DOHH2 (cell line): ENCODE data around the gene CNPY1.

Source experiments
- H3F3A ChIP-seq: fragments of 200-600 bp; sonication (generic), shearing (Covaris generic); 2 replicates; pipeline ENCODE4 v1.6.0; 2016; ENCODE audit warnings: antibody characterized with exemption, mild to moderate bottlenecking; ENCODE audit not compliant: control insufficient read depth, insufficient read depth
- H3K27ac ChIP-seq: fragments of 200-600 bp; sonication (generic); 2 replicates; pipeline ENCODE4 v1.5.1; 2014; ENCODE audit warnings: low read depth, mild to moderate bottlenecking, low read length, moderate library complexity
- H3K27me3 ChIP-seq: fragments of 200-600 bp; sonication (generic); 2 replicates; pipeline ENCODE4 v1.6.1; 2014; ENCODE audit warnings: mild to moderate bottlenecking, low read length, mixed read lengths; ENCODE audit not compliant: control insufficient read depth
- H3K36me3 ChIP-seq: fragments of 200-600 bp; sonication (generic); 2 replicates; pipeline ENCODE4 v1.6.1; 2014; ENCODE audit warnings: mild to moderate bottlenecking, low read length, moderate library complexity, mixed read lengths; ENCODE audit not compliant: control insufficient read depth
- H3K4me1 ChIP-seq: fragments of 200-600 bp; sonication (generic); 2 replicates; pipeline ENCODE4 v1.6.1; 2014; ENCODE audit warnings: mild to moderate bottlenecking, low read length, mixed read lengths; ENCODE audit not compliant: control insufficient read depth
- H3K4me2 ChIP-seq: fragments of 200-600 bp; sonication (generic); 2 replicates; pipeline ENCODE4 v1.6.0; 2014; ENCODE audit warnings: mild to moderate bottlenecking, low read length, moderate library complexity
- H3K4me3 ChIP-seq: fragments of 200-600 bp; sonication (generic); 2 replicates; pipeline ENCODE4 v1.5.1; 2014; ENCODE audit warnings: mild to moderate bottlenecking, low read length, mixed read lengths
- H3K79me2 ChIP-seq: fragments of 200-600 bp; sonication (generic); 2 replicates; pipeline ENCODE4 v1.6.1; 2014; ENCODE audit warnings: mild to moderate bottlenecking, low read length, mixed read lengths; ENCODE audit not compliant: control insufficient read depth
- H3K9me2 ChIP-seq: fragments of 200-600 bp; sonication (generic); replicated peaks from 2 replicates; pipeline ENCODE4 v1.6.1; 2014; ENCODE audit warnings: mild to moderate bottlenecking, low read length, mixed read lengths; ENCODE audit not compliant: control insufficient read depth
- H3K9me3 ChIP-seq: fragments of 200-600 bp; sonication (generic); 2 replicates; pipeline ENCODE4 v1.6.1; 2014; ENCODE audit warnings: antibody characterized with exemption, low read length, mixed read lengths; ENCODE audit not compliant: control insufficient read depth, insufficient read depth
- H4K20me1 ChIP-seq: fragments of 200-600 bp; sonication (generic); 2 replicates; pipeline ENCODE4 v1.6.0; 2014; ENCODE audit warnings: low read depth, mild to moderate bottlenecking, antibody characterized with exemption, low read length, moderate library complexity; ENCODE audit not compliant: control insufficient read depth, insufficient read depth
- CTCF ChIP-seq: fragments of 200-600 bp; sonication (generic); IDR thresholded peaks from one replicate; pipeline ENCODE4 v1.5.1; 2014; ENCODE audit warnings: antibody characterized with exemption, mild to moderate bottlenecking, low read depth, low read length; ENCODE audit not compliant: poor library complexity, severe bottlenecking
- EZH2phosphoT487 ChIP-seq: fragments of 200-600 bp; sonication (generic); IDR thresholded peaks from 2 replicates; pipeline ENCODE4 v1.6.1; 2017; ENCODE audit warnings: borderline replicate concordance, mild to moderate bottlenecking, antibody characterized with exemption, low read length, moderate library complexity, mixed read lengths

The CNPY1 gene

GRCh38 chr7:155486783-155487508 is 59.4 kb downstream of the CNPY1 start:
- Histone ChIP-seq H3K9me2 (no peaks in the 10 kb centered on the region), H4K20me1 (no peaks in the 10 kb centered on the region), H3K4me3 (no peak overlapping the region), H3K9me3 (peaks cover 5% of the 10 kb centered on the region; the same call in 1 of the 2 replicates), H3K27ac (no peak overlapping the region), H3F3A (no peaks in the 10 kb centered on the region), H3K36me3 (no peaks in the 10 kb centered on the region), H3K4me2 (no peak overlapping the region), H3K4me1 (peaks cover 32% of the 10 kb centered on the region), H3K27me3 (no peaks in the 10 kb centered on the region), H3K79me2 (no peaks in the 10 kb centered on the region)
- TF ChIP-seq EZH2phosphoT487 = no peak
- no peak for TF ChIP-seq CTCF

- H3K9me3 ChIP-seq = peaks cover 6% of the 10 kb centered on the region; the same call in 1 of the 2 replicates
- no peaks in the 10 kb centered on the region for H3K79me2 ChIP-seq
- no peak overlapping the region for H3K27ac ChIP-seq
- no peak for TF ChIP-seq EZH2phosphoT487
- no peak for TF ChIP-seq CTCF
- H3K4me1 ChIP-seq = peaks cover 13% of the 10 kb centered on the region
- H3K9me2 ChIP-seq = no peaks in the 10 kb centered on the region
- H3K4me3 ChIP-seq = no peak overlapping the region
- no peaks in the 10 kb centered on the region for H3K36me3 ChIP-seq
- H3K4me2 ChIP-seq = no peak overlapping the region
- H4K20me1 ChIP-seq = no peaks in the 10 kb centered on the region
- no peaks in the 10 kb centered on the region for H3F3A ChIP-seq
- no peaks in the 10 kb centered on the region for H3K27me3 ChIP-seq
These were observed 61.6 kb downstream of the CNPY1 start for GRCh38 chr7:155484483-155485399.

GRCh38 chr7:155483868-155484325 is 62.5 kb downstream of the CNPY1 start:
- Histone ChIP-seq H3K4me2 (no peak overlapping the region), H3K9me3 (peaks cover 6% of the 10 kb centered on the region; the same call in 1 of the 2 replicates), H3K79me2 (no peaks in the 10 kb centered on the region), H3F3A (no peaks in the 10 kb centered on the region), H3K27ac (no peak overlapping the region), H3K9me2 (no peaks in the 10 kb centered on the region), H3K27me3 (0 out of 2 replicates have a peak, but pooled peaks cover 3% of the 10 kb centered on the region), H3K36me3 (no peaks in the 10 kb centered on the region), H3K4me3 (no peak overlapping the region), H3K4me1 (peaks cover 5% of the 10 kb centered on the region), H4K20me1 (no peaks in the 10 kb centered on the region)
- no peak for TF ChIP-seq CTCF
- no peak for TF ChIP-seq EZH2phosphoT487
